ENCODE results near the gene MAP6. TPM values are rescaled to one million over a fixed set of nuclear protein-coding genes. Genes with fewer than 3 reads are reported as not detected.

The MAP6 gene
- total RNA-seq, 1 donor from 2014 or later, result 1.8 TPM

- no peak for DNase-seq (ENCODE audit: low read depth)
- no peak overlapping the region for H3K4me3 ChIP-seq (ENCODE audit: low read depth, low read length)
- no peak for TF ChIP-seq CTCF (conservative IDR thresholded peaks at IDR 0.05; ENCODE audit: low read depth, low read length)
Measured at GRCh38 chr11:75644370-75644769, 24.5 kb downstream of the MAP6 start.

GRCh38 chr11:75642402-75643113 lies 26.3 kb downstream of the MAP6 start:
- TF ChIP-seq CTCF (conservative IDR thresholded peaks at IDR 0.05; ENCODE audit: low read depth, low read length), result no peak
- no peak for DNase-seq (ENCODE audit: low read depth)
- no peak overlapping the region for H3K4me3 ChIP-seq (ENCODE audit: low read depth, low read length)

- TF ChIP-seq CTCF (conservative IDR thresholded peaks at IDR 0.05; ENCODE audit: low read depth, low read length), result no peak
- no peak overlapping the region for H3K4me3 ChIP-seq (ENCODE audit: low read depth, low read length)
- DNase-seq (ENCODE audit: low read depth), result no peak
Measured at GRCh38 chr11:75639762-75640181, 29.1 kb downstream of the MAP6 start.

- no peak for DNase-seq (ENCODE audit: low read depth)
- H3K4me3 ChIP-seq (ENCODE audit: low read depth, low read length), result no peak overlapping the region
- TF ChIP-seq CTCF (conservative IDR thresholded peaks at IDR 0.05; ENCODE audit: low read depth, low read length), result no peak
Measured at GRCh38 chr11:75637998-75638397, 30.8 kb downstream of the MAP6 start.

GRCh38 chr11:75635066-75635862 lies 33.6 kb downstream of the MAP6 start:
- DNase-seq (ENCODE audit: low read depth), result no peak
- no peak for TF ChIP-seq CTCF (conservative IDR thresholded peaks at IDR 0.05; ENCODE audit: low read depth, low read length)
- H3K4me3 ChIP-seq (ENCODE audit: low read depth, low read length), result no peak overlapping the region

GRCh38 chr11:75633409-75634066 lies 35.3 kb downstream of the MAP6 start:
- DNase-seq (ENCODE audit: low read depth), result no peak
- H3K4me3 ChIP-seq (ENCODE audit: low read depth, low read length), result no peak overlapping the region
- TF ChIP-seq CTCF (conservative IDR thresholded peaks at IDR 0.05; ENCODE audit: low read depth, low read length), result no peak
